ENCODE results near the gene SEC14L5. TPM values are rescaled to one million over a fixed set of nuclear protein-coding genes. Genes with fewer than 3 reads are reported as not detected.

The SEC14L5 gene
- total RNA-seq, 1 donor from 2014 or later: not detected

DNA sequence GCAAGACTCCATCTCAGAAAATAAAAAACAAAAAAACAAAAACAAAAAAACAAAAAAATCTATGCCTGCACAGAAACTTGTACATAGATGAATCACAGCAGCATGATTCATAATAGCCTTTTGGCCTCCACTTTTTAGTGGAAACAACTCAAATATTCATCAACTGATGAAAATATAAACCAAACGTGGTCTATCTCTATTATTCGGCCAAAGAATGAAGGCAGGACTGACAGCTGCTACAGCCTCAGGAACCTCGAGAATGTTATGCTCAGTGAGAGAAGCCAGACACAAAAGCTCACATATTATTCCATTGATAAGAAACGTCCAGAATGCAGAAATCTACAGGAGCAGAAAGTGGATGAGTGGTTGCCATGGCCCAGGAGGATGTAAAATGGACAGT lies 41.0 kb upstream of the SEC14L5 start:
- Mint-ChIP-seq H3K4me1 (ENCODE audit: unreplicated experiment) (peaks cover 31% of the 10 kb centered on the region), H3K4me3 (ENCODE audit: unreplicated experiment) (no peak overlapping the region), H3K27ac (ENCODE audit: unreplicated experiment) (peak overlapping the region; percentile 33), H3K27me3 (ENCODE audit: unreplicated experiment) (no peaks in the 10 kb centered on the region), H3K9me3 (ENCODE audit: unreplicated experiment) (no peaks in the 10 kb centered on the region), H3K36me3 (ENCODE audit: unreplicated experiment) (no peaks in the 10 kb centered on the region)
- TF ChIP-seq, protein P1, sequence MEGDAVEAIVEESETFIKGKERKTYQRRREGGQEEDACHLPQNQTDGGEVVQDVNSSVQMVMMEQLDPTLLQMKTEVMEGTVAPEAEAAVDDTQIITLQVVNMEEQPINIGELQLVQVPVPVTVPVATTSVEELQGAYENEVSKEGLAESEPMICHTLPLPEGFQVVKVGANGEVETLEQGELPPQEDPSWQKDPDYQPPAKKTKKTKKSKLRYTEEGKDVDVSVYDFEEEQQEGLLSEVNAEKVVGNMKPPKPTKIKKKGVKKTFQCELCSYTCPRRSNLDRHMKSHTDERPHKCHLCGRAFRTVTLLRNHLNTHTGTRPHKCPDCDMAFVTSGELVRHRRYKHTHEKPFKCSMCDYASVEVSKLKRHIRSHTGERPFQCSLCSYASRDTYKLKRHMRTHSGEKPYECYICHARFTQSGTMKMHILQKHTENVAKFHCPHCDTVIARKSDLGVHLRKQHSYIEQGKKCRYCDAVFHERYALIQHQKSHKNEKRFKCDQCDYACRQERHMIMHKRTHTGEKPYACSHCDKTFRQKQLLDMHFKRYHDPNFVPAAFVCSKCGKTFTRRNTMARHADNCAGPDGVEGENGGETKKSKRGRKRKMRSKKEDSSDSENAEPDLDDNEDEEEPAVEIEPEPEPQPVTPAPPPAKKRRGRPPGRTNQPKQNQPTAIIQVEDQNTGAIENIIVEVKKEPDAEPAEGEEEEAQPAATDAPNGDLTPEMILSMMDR (IDR thresholded peaks at IDR 0.05): no peak
- DNase-seq (ENCODE audit: extremely low spot score, unreplicated experiment): no peak

DNA sequence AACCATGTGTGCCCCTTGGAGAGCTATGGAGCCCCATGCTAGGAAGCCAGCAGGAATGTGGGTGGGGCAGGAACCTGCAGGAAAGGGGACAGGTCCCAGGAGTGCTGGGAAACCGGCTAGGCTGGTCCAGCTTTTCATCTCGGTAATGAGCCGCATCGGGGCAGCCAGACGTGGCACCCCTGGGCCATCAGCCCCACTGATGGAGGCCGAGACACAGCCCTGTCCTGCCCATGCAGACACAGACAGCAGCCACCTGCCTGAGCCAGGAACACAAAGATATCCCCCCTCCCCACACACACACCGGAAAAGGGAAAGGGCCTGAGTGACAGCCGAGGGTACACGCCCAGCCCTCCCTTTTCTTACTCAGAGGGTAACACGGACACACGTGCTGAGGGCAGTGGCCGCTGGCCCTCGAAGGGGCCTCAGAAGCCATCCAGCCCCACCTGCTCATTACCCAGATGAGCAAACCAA lies 39.3 kb upstream of the SEC14L5 start:
- Mint-ChIP-seq H3K27me3 (ENCODE audit: unreplicated experiment) (peaks cover 2% of the 10 kb centered on the region), H3K9me3 (ENCODE audit: unreplicated experiment) (no peaks in the 10 kb centered on the region), H3K4me1 (ENCODE audit: unreplicated experiment) (peaks cover 24% of the 10 kb centered on the region), H3K27ac (ENCODE audit: unreplicated experiment) (no peak overlapping the region), H3K4me3 (ENCODE audit: unreplicated experiment) (no peak overlapping the region), H3K36me3 (ENCODE audit: unreplicated experiment) (no peaks in the 10 kb centered on the region)
- no peak for DNase-seq (ENCODE audit: extremely low spot score, unreplicated experiment)
- TF ChIP-seq, protein P1 (IDR thresholded peaks at IDR 0.05): no peak

DNA sequence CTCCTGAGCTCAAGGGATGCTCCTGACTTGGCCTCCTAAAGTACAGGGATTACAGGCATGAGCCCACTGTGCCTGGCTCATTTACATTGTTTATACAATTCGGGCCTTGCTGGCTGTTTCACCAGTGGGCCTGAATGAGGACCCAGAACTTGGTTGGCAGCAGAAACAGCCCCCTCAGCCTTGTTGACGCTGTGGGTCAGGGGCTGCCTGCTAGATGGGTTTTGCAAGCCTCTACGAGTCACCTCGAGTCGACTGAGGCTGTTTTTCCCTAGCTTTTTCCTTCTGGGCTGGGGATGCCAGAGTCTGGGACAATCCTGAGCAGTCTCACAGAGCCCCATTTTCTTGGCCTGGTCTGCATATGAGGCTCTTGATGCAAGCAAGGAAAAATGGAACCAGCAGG lies 37.3 kb upstream of the SEC14L5 start:
- no peak for DNase-seq (ENCODE audit: extremely low spot score, unreplicated experiment)
- no peak overlapping the region for H3K27ac Mint-ChIP-seq (ENCODE audit: unreplicated experiment)

DNA sequence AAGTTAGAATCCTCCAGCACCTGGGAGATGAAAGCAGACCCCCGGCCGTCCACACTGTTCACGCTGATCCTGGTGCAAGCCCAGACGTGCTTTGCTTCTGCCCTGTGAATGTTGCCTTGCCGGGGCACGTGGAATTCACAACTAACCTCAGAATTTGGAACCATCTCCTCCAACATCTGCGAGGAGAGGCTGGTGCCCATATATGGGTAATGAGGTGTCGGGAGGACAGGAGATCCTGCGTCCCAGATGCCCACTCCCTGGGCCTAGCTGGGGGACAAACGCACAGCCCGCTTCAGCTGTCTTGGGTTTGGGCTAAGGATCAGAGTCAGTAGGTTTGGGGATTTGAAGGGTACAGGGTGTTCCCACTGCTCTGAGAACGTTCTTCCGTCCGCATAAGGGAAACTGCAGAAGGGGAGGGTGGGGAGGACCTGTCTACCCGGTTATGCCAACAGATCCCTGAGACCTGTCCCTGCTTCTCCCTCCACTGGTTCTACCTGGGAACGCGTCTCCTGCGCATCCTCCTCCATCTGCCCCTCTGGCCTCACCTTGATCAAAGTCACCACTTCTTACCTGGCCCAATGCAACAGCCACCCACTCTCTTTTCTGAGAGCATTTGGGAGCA lies 35.3 kb upstream of the SEC14L5 start:
- Mint-ChIP-seq H3K27ac (ENCODE audit: unreplicated experiment) (no peak overlapping the region), H3K4me1 (ENCODE audit: unreplicated experiment) (peaks cover 9% of the 10 kb centered on the region), H3K4me3 (ENCODE audit: unreplicated experiment) (no peak overlapping the region), H3K36me3 (ENCODE audit: unreplicated experiment) (peaks cover 6% of the 10 kb centered on the region), H3K27me3 (ENCODE audit: unreplicated experiment) (peaks cover 2% of the 10 kb centered on the region), H3K9me3 (ENCODE audit: unreplicated experiment) (peaks cover 6% of the 10 kb centered on the region)
- TF ChIP-seq, protein P1 (IDR thresholded peaks at IDR 0.05): no peak
- no peak for DNase-seq (ENCODE audit: extremely low spot score, unreplicated experiment)

More for the DNA sequence above, 37.3 kb upstream of the SEC14L5 start:
- H3K36me3 Mint-ChIP-seq (ENCODE audit: unreplicated experiment): no peaks in the 10 kb centered on the region
- peaks cover 20% of the 10 kb centered on the region for H3K4me1 Mint-ChIP-seq (ENCODE audit: unreplicated experiment)
- H3K9me3 Mint-ChIP-seq (ENCODE audit: unreplicated experiment): no peaks in the 10 kb centered on the region
- TF ChIP-seq, protein P1 (IDR thresholded peaks at IDR 0.05): no peak
- H3K4me3 Mint-ChIP-seq (ENCODE audit: unreplicated experiment): no peak overlapping the region
- H3K27me3 Mint-ChIP-seq (ENCODE audit: unreplicated experiment): peaks cover 2% of the 10 kb centered on the region

DNA sequence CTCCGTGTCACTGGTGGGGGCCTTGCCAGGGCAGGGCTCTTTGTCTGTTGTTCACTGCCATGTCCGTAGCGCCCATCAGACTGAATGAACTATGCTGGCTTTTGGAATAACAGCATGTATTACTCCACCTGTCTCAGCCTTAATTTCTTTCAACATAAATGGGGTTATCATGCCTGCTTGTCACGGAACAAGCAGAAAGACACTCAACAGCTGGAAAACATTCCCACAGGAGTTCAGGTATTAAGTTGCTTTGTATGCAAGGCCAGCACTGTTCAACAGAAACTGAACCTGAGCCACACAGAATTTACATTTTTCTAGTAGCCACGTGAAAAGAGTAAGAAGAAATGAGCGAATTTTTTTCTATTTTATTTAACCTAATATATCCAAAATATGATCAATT lies 34.3 kb upstream of the SEC14L5 start:
- H3K4me1 Mint-ChIP-seq (ENCODE audit: unreplicated experiment): peaks cover 6% of the 10 kb centered on the region
- H3K27me3 Mint-ChIP-seq (ENCODE audit: unreplicated experiment): peaks cover 2% of the 10 kb centered on the region
- peaks cover 6% of the 10 kb centered on the region for H3K9me3 Mint-ChIP-seq (ENCODE audit: unreplicated experiment)
- DNase-seq (ENCODE audit: extremely low spot score, unreplicated experiment): no peak
- H3K36me3 Mint-ChIP-seq (ENCODE audit: unreplicated experiment): peaks cover 6% of the 10 kb centered on the region
- TF ChIP-seq, protein P1 (IDR thresholded peaks at IDR 0.05): no peak
- H3K4me3 Mint-ChIP-seq (ENCODE audit: unreplicated experiment): no peak overlapping the region
- no peak overlapping the region for H3K27ac Mint-ChIP-seq (ENCODE audit: unreplicated experiment)

Measured in osteocyte (in vitro differentiated cells).